Thyroid gland (tissue), 4 donors: ENCODE data around the gene CDK16. TPM values are rescaled to one million over a fixed set of nuclear protein-coding genes. Genes with fewer than 3 reads are reported as not detected.

Experiments used
- DNase-seq, 2 donors: peaks; one replicate each; pipeline ENCODE4 v3.0.0-alpha.2; 2019
- H3K27ac ChIP-seq, 3 donors: fragments of 200-600 bp; sonication (generic); 1 replicate in 2 of 3; 2 replicates in 1 of 3; pipeline ENCODE4 v1.5.1; 2016 to 2019; ENCODE audit warnings: mild to moderate bottlenecking in 1 of 3, moderate library complexity in 1 of 3
- H3K27me3 ChIP-seq: fragments of 200-600 bp; sonication (generic); one replicate; pipeline ENCODE4 v1.5.1; 2019
- H3K36me3 ChIP-seq, 2 donors: fragments of 200-600 bp; sonication (generic); one replicate each; pipeline ENCODE4 v1.5.1; 2016 to 2019
- H3K4me1 ChIP-seq, 2 donors: fragments of 200-600 bp; sonication (generic); one replicate each; pipeline ENCODE4 v1.5.1; 2017 to 2019
- H3K4me3 ChIP-seq, 3 donors: fragments of 200-600 bp; sonication (generic); replicated peaks in 1 of 3; 1 replicate in 2 of 3; 2 replicates in 1 of 3; pipeline ENCODE4 v1.5.1; 2016; ENCODE audit warnings: mild to moderate bottlenecking in 1 of 3
- H3K9me3 ChIP-seq: fragments of 200-600 bp; sonication (generic); one replicate; pipeline ENCODE4 v1.5.1; 2017
- POLR2A ChIP-seq, 2 donors: fragments of 450-650 bp; IDR thresholded peaks; one replicate each; pipeline ENCODE4 v1.6.1; 2017; ENCODE audit warnings: antibody characterized with exemption in 2 of 2, mild to moderate bottlenecking in 2 of 2, moderate library complexity in 1 of 2
- WGBS, 2 donors: methylation state at CpG; one replicate each; pipeline ENCODE4 v1.1.5; 2017; 5-methylcytosine and 5-hydroxymethylcytosine counted together
- intact Hi-C: fragments of 100-400 bp; cut with DNase I; formaldehyde crosslinking; loops from one replicate; pipeline ENCODE4 v1.15.1; 2023
- total RNA-seq, 4 donors: library from RNA; depleted of rRNA; stranded (reverse); fragments of >200 nt; gene quantifications; one replicate each; pipeline ENCODE4 v1.2.3, GENCODE V29; 2016
- TF ChIP-seq, protein P1 (sequence below), 6 experiments: fragments of 200-600 bp in 3 of 6; fragments of 450-650 bp in 3 of 6; sonication (generic) in 3 of 6; IDR thresholded peaks; one replicate each; pipeline ENCODE4 v1.5.1; 2016 to 2019; ENCODE audit warnings: antibody characterized with exemption in 6 of 6, mild to moderate bottlenecking in 2 of 6, inconsistent platforms in 1 of 6, moderate library complexity in 1 of 6

The CDK16 gene
- total RNA-seq, 4 donors from 2014 or later: 76.6 to 111 (median 93.7) TPM

DNA sequence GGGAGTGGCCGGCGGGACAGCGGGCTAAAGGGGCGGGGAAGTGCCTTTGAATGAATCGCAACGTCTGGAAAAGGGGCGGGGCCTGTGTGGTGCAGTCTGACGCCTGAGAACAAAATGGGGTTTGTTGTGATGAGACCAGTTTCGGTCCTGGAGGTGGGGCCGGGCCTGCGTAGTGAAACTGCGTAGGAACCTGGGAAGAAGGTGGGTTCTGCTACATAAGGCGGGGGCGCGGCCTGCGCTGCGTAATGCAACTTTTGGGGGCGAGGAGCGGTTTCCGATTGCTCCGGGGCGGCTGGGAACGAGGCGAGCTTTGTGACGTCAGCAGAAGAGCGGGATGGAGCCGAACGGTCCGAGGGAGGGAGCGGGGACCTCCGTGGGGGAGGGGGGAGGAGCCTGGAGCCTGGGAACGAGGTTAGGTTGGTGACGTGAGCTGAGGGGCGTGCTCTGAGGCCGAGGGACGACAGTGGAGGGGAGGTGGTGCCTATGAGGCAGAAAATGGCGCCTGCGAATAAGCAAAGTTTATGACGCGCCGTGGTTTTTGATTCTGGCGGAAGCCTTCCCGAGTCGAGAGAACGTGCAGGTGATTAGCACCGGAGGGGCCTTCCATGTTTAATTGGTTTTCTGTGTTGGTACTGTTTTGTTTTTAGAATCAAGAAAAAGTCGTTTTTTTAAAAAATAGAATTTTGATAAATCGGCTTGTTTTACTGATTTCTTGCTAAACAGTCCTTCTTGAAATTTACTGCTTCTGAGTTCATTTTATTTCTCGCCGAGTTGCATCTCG lies 15.0 kb downstream of the CDK16 start:
- WGBS, 2 donors: 0 to 1% methylated on average over 27 to 41 of the region's 51 CpGs

DNA sequence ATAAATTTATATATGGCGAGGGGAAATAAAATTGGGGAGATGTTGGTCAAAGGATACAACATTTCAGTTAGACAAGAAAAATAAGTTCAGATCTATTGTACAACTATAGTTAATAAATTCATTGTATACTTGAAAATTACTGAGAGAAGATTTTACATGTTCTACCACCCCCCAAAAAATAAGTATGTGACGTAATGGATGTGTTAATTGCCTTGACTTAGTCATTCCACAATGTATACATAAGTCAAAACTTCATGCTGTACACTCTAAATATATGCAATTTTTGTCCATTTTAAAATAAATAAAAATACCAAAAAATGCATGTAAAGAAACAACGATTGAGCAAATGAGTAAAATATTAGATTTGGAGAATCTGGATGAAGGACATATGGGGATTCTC lies 16.1 kb downstream of the CDK16 start:
- peak overlapping the region; percentile 88 to 98 (median 95) for H3K27ac ChIP-seq
- peak overlapping the region in 1 of 3 donors; percentile 25 for H3K4me3 ChIP-seq
- WGBS, 2 donors: 40 to 47% methylated on average over 3 of the region's 3 CpGs

More for the DNA sequence above, 15.0 kb downstream of the CDK16 start:
- Histone ChIP-seq H3K27ac (peak overlapping the region; percentile 88 to 98 (median 95)), H3K9me3 (no peaks in the 10 kb centered on the region), H3K36me3 (peaks cover 5 to 6% of the 10 kb centered on the region in 2 donors), H3K4me3 (peak overlapping the region in 2 of 3 donors; percentile 25 to 40), H3K4me1 (peaks cover 0 to 6% of the 10 kb centered on the region in 2 donors), H3K27me3 (no peaks in the 10 kb centered on the region)
- intact Hi-C loops: no loop called here
- TF ChIP-seq POLR2A (IDR thresholded peaks at IDR 0.05): peak; percentile 12 to 89
- TF ChIP-seq, protein P1, sequence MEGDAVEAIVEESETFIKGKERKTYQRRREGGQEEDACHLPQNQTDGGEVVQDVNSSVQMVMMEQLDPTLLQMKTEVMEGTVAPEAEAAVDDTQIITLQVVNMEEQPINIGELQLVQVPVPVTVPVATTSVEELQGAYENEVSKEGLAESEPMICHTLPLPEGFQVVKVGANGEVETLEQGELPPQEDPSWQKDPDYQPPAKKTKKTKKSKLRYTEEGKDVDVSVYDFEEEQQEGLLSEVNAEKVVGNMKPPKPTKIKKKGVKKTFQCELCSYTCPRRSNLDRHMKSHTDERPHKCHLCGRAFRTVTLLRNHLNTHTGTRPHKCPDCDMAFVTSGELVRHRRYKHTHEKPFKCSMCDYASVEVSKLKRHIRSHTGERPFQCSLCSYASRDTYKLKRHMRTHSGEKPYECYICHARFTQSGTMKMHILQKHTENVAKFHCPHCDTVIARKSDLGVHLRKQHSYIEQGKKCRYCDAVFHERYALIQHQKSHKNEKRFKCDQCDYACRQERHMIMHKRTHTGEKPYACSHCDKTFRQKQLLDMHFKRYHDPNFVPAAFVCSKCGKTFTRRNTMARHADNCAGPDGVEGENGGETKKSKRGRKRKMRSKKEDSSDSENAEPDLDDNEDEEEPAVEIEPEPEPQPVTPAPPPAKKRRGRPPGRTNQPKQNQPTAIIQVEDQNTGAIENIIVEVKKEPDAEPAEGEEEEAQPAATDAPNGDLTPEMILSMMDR (IDR thresholded peaks at IDR 0.05): no peak
- peak; percentile 95 to 96 for DNase-seq

DNA sequence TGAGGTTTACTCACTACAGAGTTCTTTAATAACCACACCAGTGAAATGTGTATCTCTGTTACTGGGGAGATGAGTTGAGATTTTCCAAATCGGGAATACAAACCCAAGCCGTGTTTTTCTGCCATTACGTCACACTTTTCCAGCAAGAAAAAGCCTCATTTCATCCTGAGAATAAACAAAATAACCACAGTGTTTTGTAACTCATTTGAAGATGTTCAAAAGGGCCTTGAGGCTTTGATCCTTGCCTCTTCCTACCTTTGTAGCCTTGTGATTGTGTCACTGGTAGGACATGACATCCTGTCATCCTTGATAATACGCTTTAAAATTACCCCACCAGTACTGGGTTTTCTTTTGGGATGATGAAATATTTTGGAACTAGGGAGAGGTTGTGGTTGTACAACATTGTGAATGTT lies 17.2 kb downstream of the CDK16 start:
- no peak for DNase-seq
- TF ChIP-seq POLR2A (IDR thresholded peaks at IDR 0.05): no peak
- TF ChIP-seq, protein P1 (IDR thresholded peaks at IDR 0.05): no peak
- WGBS, 2 donors: 78 to 86% methylated on average over 4 of the region's 4 CpGs
- Histone ChIP-seq H3K4me3 (no peak overlapping the region), H3K36me3 (peaks cover 6 to 7% of the 10 kb centered on the region in 2 donors), H3K27ac (peak overlapping the region in 1 of 3 donors; percentile 5), H3K4me1 (peaks cover 0 to 6% of the 10 kb centered on the region in 2 donors), H3K9me3 (no peaks in the 10 kb centered on the region), H3K27me3 (no peaks in the 10 kb centered on the region)
- intact Hi-C loops: no loop called here

More for the DNA sequence above, 16.1 kb downstream of the CDK16 start:
- Histone ChIP-seq H3K36me3 (no peaks in the 10 kb centered on the region), H3K27me3 (no peaks in the 10 kb centered on the region), H3K4me1 (peaks cover 0 to 6% of the 10 kb centered on the region in 2 donors), H3K9me3 (no peaks in the 10 kb centered on the region)
- intact Hi-C loops: no loop called here
- DNase-seq: no peak
- TF ChIP-seq, protein P1 (IDR thresholded peaks at IDR 0.05): no peak
- no peak for TF ChIP-seq POLR2A (IDR thresholded peaks at IDR 0.05)

DNA sequence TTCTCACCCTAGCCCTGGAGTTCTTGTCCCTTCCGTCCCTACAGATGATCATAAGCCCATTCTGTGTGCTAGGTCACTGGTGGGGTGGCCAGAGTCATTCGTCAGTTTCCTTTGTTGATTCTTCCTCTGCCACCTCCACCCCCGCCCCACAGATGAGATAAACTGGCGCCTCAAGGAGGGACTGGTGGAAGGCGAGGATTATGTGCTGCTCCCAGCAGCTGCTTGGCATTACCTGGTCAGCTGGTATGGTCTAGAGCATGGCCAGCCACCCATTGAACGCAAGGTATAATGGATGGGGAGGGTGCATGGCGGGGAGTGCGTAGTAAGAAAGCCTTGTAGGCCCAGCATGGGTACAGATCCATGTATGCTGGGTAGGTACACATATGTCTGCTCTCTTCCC lies 20.7 kb downstream of the CDK16 start:
- no peak for DNase-seq
- Histone ChIP-seq H3K36me3 (peaks cover 13 to 30% of the 10 kb centered on the region in 2 donors), H3K27ac (no peak overlapping the region), H3K27me3 (no peaks in the 10 kb centered on the region), H3K9me3 (no peaks in the 10 kb centered on the region), H3K4me3 (no peak overlapping the region), H3K4me1 (no peaks in the 10 kb centered on the region)
- 98 to 100% methylated on average over 5 to 8 of the region's 8 CpGs for WGBS, 2 donors
- intact Hi-C loops: no loop called here
- TF ChIP-seq, protein P1 (IDR thresholded peaks at IDR 0.05): no peak
- no peak for TF ChIP-seq POLR2A (IDR thresholded peaks at IDR 0.05)

DNA sequence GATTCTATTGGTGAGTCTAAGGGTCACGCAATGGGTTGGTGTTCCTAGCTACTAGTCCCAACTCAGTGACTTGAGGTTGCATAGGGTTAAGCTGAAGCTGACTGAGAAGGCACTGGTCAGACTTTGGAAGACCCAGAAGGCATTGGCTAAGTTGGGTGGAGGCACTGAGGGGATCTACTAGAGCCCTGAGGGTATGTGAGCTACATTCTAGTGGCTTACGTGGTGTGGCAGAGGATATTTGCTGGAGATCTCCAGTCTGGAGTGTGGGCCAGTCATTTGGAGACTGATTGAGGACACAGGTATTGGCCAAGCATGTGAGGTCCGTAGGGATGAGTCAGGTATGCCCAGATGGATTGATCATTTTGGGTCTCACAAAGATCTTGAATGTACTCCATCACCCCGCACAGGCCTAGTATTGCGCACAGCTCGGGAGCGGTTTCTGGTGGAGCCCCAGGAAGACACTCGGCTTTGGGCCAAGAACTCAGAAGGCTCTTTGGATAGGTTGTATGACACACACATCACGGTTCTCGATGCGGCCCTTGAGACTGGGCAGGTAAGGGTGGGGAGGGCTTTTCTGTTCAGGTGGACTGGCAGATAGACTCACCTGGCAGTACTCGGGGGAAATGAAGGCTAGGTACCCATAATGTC lies 21.5 kb downstream of the CDK16 start:
- Histone ChIP-seq H3K9me3 (no peaks in the 10 kb centered on the region), H3K4me1 (no peaks in the 10 kb centered on the region), H3K4me3 (no peak overlapping the region), H3K27ac (no peak overlapping the region), H3K27me3 (no peaks in the 10 kb centered on the region), H3K36me3 (peaks cover 13 to 35% of the 10 kb centered on the region in 2 donors)
- DNase-seq: no peak
- WGBS, 2 donors: 94 to 98% methylated on average over 8 to 10 of the region's 12 CpGs
- intact Hi-C loops: no loop called here
- TF ChIP-seq, protein P1 (IDR thresholded peaks at IDR 0.05): no peak
- no peak for TF ChIP-seq POLR2A (IDR thresholded peaks at IDR 0.05)
